ENCODE results near the gene RBMX2.
"Not testable (repeated sequence)": the region's sequence is repeated elsewhere in the genome, so short reads cannot be mapped to it uniquely, and the experiment has no call there.

The RBMX2 gene

GRCh38 chrX:130401415-130402207 lies at the start of gene RBMX2:
Gene RBMX2, plus strand, starts transcription at chrX:130401987. Its CDS starts 46 bp downstream, at chrX:130402033.
- DNase-seq (ENCODE audit: low read depth) = peak; percentile 24

GRCh38 chrX:130352050-130352449 lies 49.7 kb upstream of the RBMX2 start:
- DNase-seq (ENCODE audit: low read depth) = not testable (repeated sequence)

GRCh38 chrX:130376077-130376476 lies 25.7 kb upstream of the RBMX2 start:
- DNase-seq (ENCODE audit: low read depth) = no peak

GRCh38 chrX:130378024-130378669 lies 23.6 kb upstream of the RBMX2 start:
- no peak for DNase-seq (ENCODE audit: low read depth)

- no peak for DNase-seq (ENCODE audit: low read depth)
Observed at GRCh38 chrX:130385520-130385919, 16.3 kb upstream of the RBMX2 start, which contains the start of gene GPR119. Gene GPR119, minus strand, starts transcription at chrX:130385674. Its CDS starts 227 bp downstream, at chrX:130385447.

GRCh38 chrX:130386408-130386808 lies 15.4 kb upstream of the RBMX2 start:
- DNase-seq (ENCODE audit: low read depth) = no peak

- DNase-seq (ENCODE audit: low read depth) = no peak
Observed at GRCh38 chrX:130393451-130394074, 8.2 kb upstream of the RBMX2 start.

GRCh38 chrX:130395341-130395740 lies 6.4 kb upstream of the RBMX2 start:
- DNase-seq (ENCODE audit: low read depth) = no peak

- no peak for DNase-seq (ENCODE audit: low read depth)
Observed at GRCh38 chrX:130402208-130402684, 459 bp downstream of the RBMX2 start.

GRCh38 chrX:130413415-130413814 lies 11.6 kb downstream of the RBMX2 start:
- no peak for DNase-seq (ENCODE audit: low read depth)

GRCh38 chrX:130414800-130415199 lies 13.0 kb downstream of the RBMX2 start:
- no peak for DNase-seq (ENCODE audit: low read depth)

- no peak for DNase-seq (ENCODE audit: low read depth)
Observed at GRCh38 chrX:130415201-130415600, 13.4 kb downstream of the RBMX2 start.

GRCh38 chrX:130416785-130417184 lies 15.0 kb downstream of the RBMX2 start:
- no peak for DNase-seq (ENCODE audit: low read depth)

- no peak for DNase-seq (ENCODE audit: low read depth)
Observed at GRCh38 chrX:130418066-130418465, 16.3 kb downstream of the RBMX2 start.

GRCh38 chrX:130418740-130419139 lies 17.0 kb downstream of the RBMX2 start:
- no peak for DNase-seq (ENCODE audit: low read depth)

- DNase-seq (ENCODE audit: low read depth) = no peak
Observed at GRCh38 chrX:130419263-130419662, 17.5 kb downstream of the RBMX2 start.

GRCh38 chrX:130426531-130426930 lies 24.7 kb downstream of the RBMX2 start:
- DNase-seq (ENCODE audit: low read depth) = no peak

GRCh38 chrX:130429236-130429635 lies 27.4 kb downstream of the RBMX2 start:
- not testable (repeated sequence) for DNase-seq (ENCODE audit: low read depth)

- no peak for DNase-seq (ENCODE audit: low read depth)
Observed at GRCh38 chrX:130435937-130436336, 34.1 kb downstream of the RBMX2 start.

GRCh38 chrX:130437996-130438395 lies 36.2 kb downstream of the RBMX2 start:
- not testable (repeated sequence) for DNase-seq (ENCODE audit: low read depth)

- DNase-seq (ENCODE audit: low read depth) = no peak
Observed at GRCh38 chrX:130443875-130444274, 42.1 kb downstream of the RBMX2 start.

GRCh38 chrX:130444641-130445336 lies 43.0 kb downstream of the RBMX2 start:
- DNase-seq (ENCODE audit: low read depth) = no peak
